HL-60 (cell line): ENCODE measurements around the gene RTEL1.

Experiments used
- GABPA ChIP-seq: IDR thresholded peaks from 2 replicates; pipeline ENCODE4 v1.6.1; 2012; ENCODE audit warnings: low read depth
- TF ChIP-seq, protein P1 (sequence below): IDR thresholded peaks from one replicate; pipeline ENCODE4 v1.5.1; 2011; ENCODE audit warnings: low read length, control low read depth, inconsistent platforms; ENCODE audit not compliant: insufficient read depth

DNA sequence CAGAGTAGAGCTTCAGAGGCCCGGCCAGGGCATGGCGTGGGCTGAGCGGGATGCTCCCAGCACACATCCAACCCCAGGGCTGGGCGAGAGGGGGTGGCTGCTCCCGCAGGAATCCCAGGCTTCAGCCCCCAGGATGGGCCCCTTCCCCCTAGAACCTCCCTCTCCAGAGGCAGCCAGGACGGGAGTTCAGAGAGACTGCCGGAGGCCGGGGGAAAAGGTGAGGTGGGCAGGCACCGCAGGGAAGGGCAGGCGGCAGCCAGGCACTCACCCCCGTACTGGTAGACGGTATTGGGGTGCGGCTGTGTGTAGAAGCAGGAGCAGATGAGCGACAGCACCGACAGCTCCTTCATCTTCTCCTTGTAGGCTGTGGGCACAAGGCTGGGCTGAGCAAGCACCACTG, 14.2 kb upstream of the RTEL1 start:
- TF ChIP-seq, protein P1, sequence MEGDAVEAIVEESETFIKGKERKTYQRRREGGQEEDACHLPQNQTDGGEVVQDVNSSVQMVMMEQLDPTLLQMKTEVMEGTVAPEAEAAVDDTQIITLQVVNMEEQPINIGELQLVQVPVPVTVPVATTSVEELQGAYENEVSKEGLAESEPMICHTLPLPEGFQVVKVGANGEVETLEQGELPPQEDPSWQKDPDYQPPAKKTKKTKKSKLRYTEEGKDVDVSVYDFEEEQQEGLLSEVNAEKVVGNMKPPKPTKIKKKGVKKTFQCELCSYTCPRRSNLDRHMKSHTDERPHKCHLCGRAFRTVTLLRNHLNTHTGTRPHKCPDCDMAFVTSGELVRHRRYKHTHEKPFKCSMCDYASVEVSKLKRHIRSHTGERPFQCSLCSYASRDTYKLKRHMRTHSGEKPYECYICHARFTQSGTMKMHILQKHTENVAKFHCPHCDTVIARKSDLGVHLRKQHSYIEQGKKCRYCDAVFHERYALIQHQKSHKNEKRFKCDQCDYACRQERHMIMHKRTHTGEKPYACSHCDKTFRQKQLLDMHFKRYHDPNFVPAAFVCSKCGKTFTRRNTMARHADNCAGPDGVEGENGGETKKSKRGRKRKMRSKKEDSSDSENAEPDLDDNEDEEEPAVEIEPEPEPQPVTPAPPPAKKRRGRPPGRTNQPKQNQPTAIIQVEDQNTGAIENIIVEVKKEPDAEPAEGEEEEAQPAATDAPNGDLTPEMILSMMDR: no peak
- TF ChIP-seq GABPA: no peak
